ENCODE data around the gene HS3ST4. TPM values are rescaled to one million over a fixed set of nuclear protein-coding genes. Genes with fewer than 3 reads are reported as not detected.

Gene HS3ST4
- polyA plus RNA-seq, 1 donor (not counting 4 experiments of a cell fraction or from before 2014, with no cell fraction given): not detected

- no peaks in the 10 kb centered on the region for H4K20me1 ChIP-seq (ENCODE audit: control insufficient read depth, extremely low read depth, insufficient read depth, low read length)
- TF ChIP-seq EZH2 (IDR thresholded peaks at IDR 0.05; ENCODE audit: low read length): no peak
- no peak for TF ChIP-seq CTCF (optimal IDR thresholded peaks at IDR 0.05 in 1 of 3, IDR thresholded peaks at IDR 0.05 in 1 of 3, conservative IDR thresholded peaks at IDR 0.05 in 1 of 3; ENCODE audit: extremely low read depth in 1 of 3, insufficient read depth in 2 of 3, low read length in 3 of 3)
- H3K27ac ChIP-seq (ENCODE audit: control insufficient read depth, insufficient read depth, low read length): no peak overlapping the region
- H3K9ac ChIP-seq (ENCODE audit: control insufficient read depth, extremely low read depth, insufficient read depth, low read length): no peak overlapping the region
- H3K4me2 ChIP-seq (ENCODE audit: control insufficient read depth, extremely low read depth, insufficient read depth, low read depth, low read length): no peak overlapping the region
- H3K4me3 ChIP-seq (ENCODE audit: control insufficient read depth in 2 of 3, extremely low read depth in 1 of 3, insufficient read depth in 2 of 3, low read depth in 1 of 3, low read length in 3 of 3): no peak overlapping the region
- DNase-seq (ENCODE audit: low read depth, low spot score): no peak
- no peaks in the 10 kb centered on the region for H3K9me1 ChIP-seq (ENCODE audit: control insufficient read depth, extremely low read depth, insufficient read depth, low read length)
- no peaks in the 10 kb centered on the region for H3K27me3 ChIP-seq (ENCODE audit: control insufficient read depth, extremely low read depth, insufficient read depth, low read length)
- no peak overlapping the region for H2AFZ ChIP-seq (ENCODE audit: control insufficient read depth, low read length)
- no peaks in the 10 kb centered on the region for H3K79me2 ChIP-seq (ENCODE audit: control insufficient read depth, insufficient read depth, low read length)
- H3K4me1 ChIP-seq (ENCODE audit: control insufficient read depth, extremely low read depth, insufficient read depth, low read length): no peaks in the 10 kb centered on the region
- no peaks in the 10 kb centered on the region for H3K36me3 ChIP-seq (ENCODE audit: control insufficient read depth in 2 of 2, extremely low read depth in 1 of 2, insufficient read depth in 2 of 2, low read length in 2 of 2)
- dilution Hi-C loops (cut with MboI; ENCODE audit: extremely low pct_ligation_motif_present, low sequenced_read_pairs): no loop called here
- no peaks in the 10 kb centered on the region for H3K9me3 ChIP-seq (ENCODE audit: control insufficient read depth, low read depth, low read length)
- FAIRE-seq: no peak
These were observed 163.3 kb downstream of the HS3ST4 start for GRCh38 chr16:25855063-25855462.

- dilution Hi-C loops (cut with MboI; ENCODE audit: extremely low pct_ligation_motif_present, low sequenced_read_pairs): no loop called here
- Histone ChIP-seq H3K9ac (ENCODE audit: control insufficient read depth, extremely low read depth, insufficient read depth, low read length) (no peak overlapping the region), H3K4me2 (ENCODE audit: control insufficient read depth, extremely low read depth, insufficient read depth, low read depth, low read length) (no peak overlapping the region), H3K27ac (ENCODE audit: control insufficient read depth, insufficient read depth, low read length) (no peak overlapping the region), H3K4me3 (ENCODE audit: control insufficient read depth in 2 of 3, extremely low read depth in 1 of 3, insufficient read depth in 2 of 3, low read depth in 1 of 3, low read length in 3 of 3) (no peak overlapping the region), H4K20me1 (ENCODE audit: control insufficient read depth, extremely low read depth, insufficient read depth, low read length) (no peaks in the 10 kb centered on the region), H3K36me3 (ENCODE audit: control insufficient read depth in 2 of 2, extremely low read depth in 1 of 2, insufficient read depth in 2 of 2, low read length in 2 of 2) (no peaks in the 10 kb centered on the region), H3K27me3 (ENCODE audit: control insufficient read depth, extremely low read depth, insufficient read depth, low read length) (no peaks in the 10 kb centered on the region), H3K9me1 (ENCODE audit: control insufficient read depth, extremely low read depth, insufficient read depth, low read length) (no peaks in the 10 kb centered on the region), H3K4me1 (ENCODE audit: control insufficient read depth, extremely low read depth, insufficient read depth, low read length) (no peaks in the 10 kb centered on the region), H3K9me3 (ENCODE audit: control insufficient read depth, low read depth, low read length) (no peaks in the 10 kb centered on the region), H3K79me2 (ENCODE audit: control insufficient read depth, insufficient read depth, low read length) (no peaks in the 10 kb centered on the region), H2AFZ (ENCODE audit: control insufficient read depth, low read length) (no peak overlapping the region)
- TF ChIP-seq EZH2 (IDR thresholded peaks at IDR 0.05; ENCODE audit: low read length) (no peak), CTCF (optimal IDR thresholded peaks at IDR 0.05 in 1 of 3, IDR thresholded peaks at IDR 0.05 in 1 of 3, conservative IDR thresholded peaks at IDR 0.05 in 1 of 3; ENCODE audit: extremely low read depth in 1 of 3, insufficient read depth in 2 of 3, low read length in 3 of 3) (no peak)
- no peak for FAIRE-seq
- no peak for DNase-seq (ENCODE audit: low read depth, low spot score)
These were observed 164.1 kb downstream of the HS3ST4 start for GRCh38 chr16:25855818-25856217.
